Activated B cell treated with CpG ODN at 0.5 μM for 24 hours (primary cell): ENCODE results near the gene ZCCHC7. TPM values are rescaled to one million over a fixed set of nuclear protein-coding genes. Genes with fewer than 3 reads are reported as not detected.

Experiments
- ATAC-seq: fragments of 200-7000 bp; cut with Tn5 transposase; one replicate; pipeline ENCODE4 v1.10.0; 2021; ENCODE audit warnings: low read depth, mild to moderate bottlenecking, moderate library complexity
- CTCF ChIA-PET: fragments of 350-600 bp; sonication (Branson Sonifier 250); formaldehyde crosslinking; loops from one replicate; lab custom pipeline; 2021; ENCODE audit warnings: antibody characterized with exemption; lab: Charles Lee
- POLR2A ChIA-PET: fragments of 350-600 bp; sonication (Branson Sonifier 250); formaldehyde crosslinking; loops from one replicate; lab custom pipeline; 2021; ENCODE audit warnings: antibody characterized with exemption; lab: Charles Lee
- DNase-seq: peaks from one replicate; pipeline ENCODE4 v3.0.0; 2022
- H3K27ac Mint-ChIP-seq: one replicate; pipeline ENCODE4 v1.8.0; 2020; ENCODE audit warnings: mixed read lengths
- H3K27me3 Mint-ChIP-seq: one replicate; pipeline ENCODE4 v1.8.0; 2021; ENCODE audit warnings: mixed read lengths
- H3K36me3 Mint-ChIP-seq: one replicate; pipeline ENCODE4 v1.8.0; 2021; ENCODE audit warnings: low read depth, mixed read lengths
- H3K4me1 Mint-ChIP-seq: one replicate; pipeline ENCODE4 v1.8.0; 2021; ENCODE audit warnings: mixed read lengths
- H3K4me3 Mint-ChIP-seq: one replicate; pipeline ENCODE4 v1.8.0; 2020; ENCODE audit warnings: mild to moderate bottlenecking, mixed read lengths
- H3K9me3 Mint-ChIP-seq: one replicate; pipeline ENCODE4 v1.8.0; 2020; ENCODE audit warnings: mixed read lengths
- intact Hi-C: fragments of 100-400 bp; cut with micrococcal nuclease; formaldehyde crosslinking; loops from one replicate; pipeline ENCODE4 v1.15.1; 2024
- total RNA-seq: library from RNA; stranded (reverse); gene quantifications from 2 replicates; pipeline ENCODE4 v1.2.3, GENCODE V29; 2022
- TF ChIP-seq, protein P1 (sequence below): fragments of 200-600 bp; IDR thresholded peaks from one replicate; pipeline ENCODE4 v1.8.0; 2022; ENCODE audit warnings: antibody characterized with exemption, mild to moderate bottlenecking

Gene ZCCHC7
- total RNA-seq, 1 donor from 2014 or later, result 70.3 TPM

DNA sequence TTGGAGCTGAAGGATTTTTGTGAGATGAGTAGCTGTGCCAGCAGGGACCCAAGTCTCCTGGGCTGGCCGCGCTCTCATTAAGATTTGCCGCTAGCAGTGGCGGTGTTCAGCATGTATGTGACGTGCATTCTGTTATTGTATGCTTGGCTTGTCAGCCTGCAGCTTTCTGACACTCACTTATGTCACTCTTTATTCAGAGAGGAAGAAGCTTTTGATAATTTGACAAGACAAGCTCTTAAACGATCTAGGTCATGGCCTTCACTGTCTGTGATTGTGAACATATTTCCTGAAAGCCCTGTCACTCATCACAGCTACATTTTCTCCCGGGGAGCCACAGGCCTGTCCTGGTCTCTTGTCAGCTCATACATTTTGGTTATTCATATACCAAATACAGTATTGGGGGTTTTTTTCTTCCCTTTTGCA is 203.9 kb downstream of the ZCCHC7 start:
- H3K36me3 Mint-ChIP-seq, result peaks cover 27% of the 10 kb centered on the region
- DNase-seq (peak; percentile 42), ATAC-seq (peak; percentile 86)
- H3K4me3 Mint-ChIP-seq, result peak overlapping the region; percentile 59
- no peaks in the 10 kb centered on the region for H3K9me3 Mint-ChIP-seq
- ChIA-PET CTCF (interaction anchor here (0.6 to 2.6 kb wide), 13 partner anchors 13 to 691 kb away, joined by 3 to 14 read pairs (median 5); partner anchors contain the start of gene ZCCHC7), POLR2A (interaction anchor here (0.5 to 3.5 kb wide), 45 partner anchors 10 to 330 kb away, joined by 3 to 85 read pairs (median 5); partner anchors contain the start of genes GRHPR, PAX5, POLR1E and TOMM5)
- TF ChIP-seq, protein P1, sequence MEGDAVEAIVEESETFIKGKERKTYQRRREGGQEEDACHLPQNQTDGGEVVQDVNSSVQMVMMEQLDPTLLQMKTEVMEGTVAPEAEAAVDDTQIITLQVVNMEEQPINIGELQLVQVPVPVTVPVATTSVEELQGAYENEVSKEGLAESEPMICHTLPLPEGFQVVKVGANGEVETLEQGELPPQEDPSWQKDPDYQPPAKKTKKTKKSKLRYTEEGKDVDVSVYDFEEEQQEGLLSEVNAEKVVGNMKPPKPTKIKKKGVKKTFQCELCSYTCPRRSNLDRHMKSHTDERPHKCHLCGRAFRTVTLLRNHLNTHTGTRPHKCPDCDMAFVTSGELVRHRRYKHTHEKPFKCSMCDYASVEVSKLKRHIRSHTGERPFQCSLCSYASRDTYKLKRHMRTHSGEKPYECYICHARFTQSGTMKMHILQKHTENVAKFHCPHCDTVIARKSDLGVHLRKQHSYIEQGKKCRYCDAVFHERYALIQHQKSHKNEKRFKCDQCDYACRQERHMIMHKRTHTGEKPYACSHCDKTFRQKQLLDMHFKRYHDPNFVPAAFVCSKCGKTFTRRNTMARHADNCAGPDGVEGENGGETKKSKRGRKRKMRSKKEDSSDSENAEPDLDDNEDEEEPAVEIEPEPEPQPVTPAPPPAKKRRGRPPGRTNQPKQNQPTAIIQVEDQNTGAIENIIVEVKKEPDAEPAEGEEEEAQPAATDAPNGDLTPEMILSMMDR, result no peak
- no peaks in the 10 kb centered on the region for H3K27me3 Mint-ChIP-seq
- intact Hi-C loops, result loop anchor here (1.0 to 5.0 kb wide), 7 partner anchors 22 to 330 kb away; partner anchors contain the start of gene ZCCHC7
- H3K27ac Mint-ChIP-seq, result peak overlapping the region; percentile 99
- peaks cover 69% of the 10 kb centered on the region for H3K4me1 Mint-ChIP-seq

DNA sequence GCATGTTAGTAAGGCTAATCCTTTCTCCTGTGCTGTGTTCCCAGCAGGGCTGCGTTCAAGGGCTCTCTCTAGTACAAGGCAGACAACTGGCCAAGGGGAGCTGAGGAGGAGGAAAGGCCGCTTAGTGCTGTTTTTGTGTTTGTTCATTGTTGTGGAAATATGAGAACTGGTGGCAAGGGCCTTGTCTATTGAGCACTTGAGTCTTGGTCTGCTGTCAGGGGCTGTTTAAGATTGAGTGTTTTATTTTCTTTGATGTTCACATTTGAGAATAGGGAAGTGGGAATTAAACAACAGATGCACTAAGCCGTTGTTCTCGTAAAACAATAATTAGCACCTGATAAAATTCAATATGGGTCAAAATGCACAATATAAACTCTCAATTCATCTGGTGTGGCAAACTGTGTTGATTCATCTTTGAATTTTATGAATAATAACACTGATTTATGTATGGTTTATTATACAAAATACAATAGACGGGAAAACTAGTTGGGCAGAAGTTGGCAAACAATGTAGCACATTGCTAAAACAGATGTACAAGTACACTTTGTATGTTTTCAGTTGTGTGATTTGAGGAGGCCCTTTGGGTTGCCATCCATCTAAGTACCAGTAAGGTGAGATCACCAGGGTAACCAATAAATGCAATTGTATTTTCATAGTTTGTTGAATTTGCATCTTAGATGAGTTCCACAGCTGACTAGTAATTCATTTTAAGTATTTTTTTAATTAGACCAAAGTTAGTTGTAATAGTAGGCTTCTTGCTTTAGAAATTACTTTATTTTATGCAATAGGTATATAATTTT is 204.5 kb downstream of the ZCCHC7 start:
- DNase-seq (peak; percentile 34), ATAC-seq (peak; percentile 52)
- POLR2A ChIA-PET, result interaction anchor here (0.6 to 3.5 kb wide), 41 partner anchors 10 to 361 kb away, joined by 3 to 85 read pairs (median 6); partner anchors contain the start of genes GRHPR, PAX5, POLR1E and TOMM5
- H3K4me3 Mint-ChIP-seq, result peak overlapping the region; percentile 59
- H3K27ac Mint-ChIP-seq, result peak overlapping the region; percentile 99
- no peaks in the 10 kb centered on the region for H3K27me3 Mint-ChIP-seq
- no peaks in the 10 kb centered on the region for H3K9me3 Mint-ChIP-seq
- intact Hi-C loops, result loop anchor here (1.0 to 5.0 kb wide), 7 partner anchors 23 to 331 kb away; partner anchors contain the start of gene ZCCHC7
- TF ChIP-seq, protein P1, result no peak
- CTCF ChIA-PET, result interaction anchor here (0.6 to 2.6 kb wide), 11 partner anchors 13 to 692 kb away, joined by 3 to 14 read pairs (median 5); partner anchors contain the start of gene ZCCHC7
- H3K4me1 Mint-ChIP-seq, result peaks cover 72% of the 10 kb centered on the region
- H3K36me3 Mint-ChIP-seq, result peaks cover 22% of the 10 kb centered on the region

DNA sequence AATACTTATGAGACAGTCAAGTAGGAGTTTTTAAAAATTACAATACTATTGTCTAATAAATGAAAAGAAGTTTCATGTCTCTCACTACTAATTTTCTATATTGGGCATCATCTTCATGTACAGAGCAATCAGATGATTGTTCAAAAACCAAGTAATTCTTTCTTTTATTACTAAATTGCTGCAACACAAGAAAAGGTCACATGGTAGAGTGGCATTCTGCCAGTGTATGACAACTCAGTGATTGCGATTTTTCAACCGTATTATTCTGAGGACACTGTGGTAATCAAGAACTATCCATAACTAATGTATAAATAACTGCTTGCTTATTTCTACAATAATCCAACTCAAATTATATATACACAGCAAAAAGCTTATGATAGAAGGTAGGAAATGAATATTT is 205.4 kb downstream of the ZCCHC7 start:
- Mint-ChIP-seq H3K36me3 (peaks cover 15% of the 10 kb centered on the region), H3K27me3 (no peaks in the 10 kb centered on the region), H3K4me1 (peaks cover 71% of the 10 kb centered on the region), H3K4me3 (no peak overlapping the region), H3K9me3 (no peaks in the 10 kb centered on the region), H3K27ac (peak overlapping the region; percentile 99)
- intact Hi-C loops, result no loop called here
- TF ChIP-seq, protein P1, result no peak
- CTCF ChIA-PET, result no interaction called here
- no peak for DNase-seq
- no peak for ATAC-seq
- POLR2A ChIA-PET, result interaction anchor here (1.3 to 8.1 kb wide), 5 partner anchors 9 to 332 kb away, joined by 5 to 124 read pairs (median 7); partner anchors contain the start of gene PAX5

DNA sequence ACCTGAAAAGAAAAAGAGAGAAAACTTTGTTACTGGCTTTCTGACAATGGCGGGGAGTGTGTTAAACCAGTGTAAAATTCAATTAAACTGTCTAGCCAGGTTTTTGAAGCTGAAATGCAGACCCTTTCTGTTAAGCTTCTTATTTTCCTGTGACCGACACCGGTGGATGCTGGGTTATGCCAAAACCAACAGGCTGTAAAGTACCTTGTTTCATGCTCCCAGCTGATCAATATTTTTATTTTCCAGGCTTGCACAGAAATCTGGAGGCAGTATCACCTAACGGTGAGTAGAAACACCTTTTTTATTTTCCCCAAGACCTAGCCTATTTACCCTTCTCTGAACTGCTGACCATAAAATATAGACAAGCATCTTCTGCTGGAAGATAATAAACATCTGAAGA is 207.2 kb downstream of the ZCCHC7 start:
- no peaks in the 10 kb centered on the region for H3K27me3 Mint-ChIP-seq
- H3K4me1 Mint-ChIP-seq, result peaks cover 78% of the 10 kb centered on the region
- CTCF ChIA-PET, result interaction anchor here (0.6 to 4.0 kb wide), 4 partner anchors 208 to 454 kb away, joined by 3 to 25 read pairs (median 14); partner anchors contain the start of genes PAX5 and ZCCHC7
- ATAC-seq (no peak), DNase-seq (no peak)
- POLR2A ChIA-PET, result interaction anchor here (0.5 to 8.1 kb wide), 18 partner anchors 10 to 398 kb away, joined by 3 to 124 read pairs (median 5); partner anchors contain the start of gene PAX5
- H3K4me3 Mint-ChIP-seq, result peak overlapping the region; percentile 55
- no peaks in the 10 kb centered on the region for H3K9me3 Mint-ChIP-seq
- peaks cover 10% of the 10 kb centered on the region for H3K36me3 Mint-ChIP-seq
- TF ChIP-seq, protein P1, result no peak
- intact Hi-C loops, result no loop called here
- peak overlapping the region; percentile 99 for H3K27ac Mint-ChIP-seq
